Tibial nerve (tissue), 4 donors: ENCODE results near the gene TAF9B.
"Not testable (repeated sequence)": the region's sequence is repeated elsewhere in the genome, so short reads cannot be mapped to it uniquely, and the experiment has no call there.

Source experiments
- CTCF ChIP-seq, 5 experiments: fragments of 200-600 bp in 3 of 5; fragments of 450-650 bp in 2 of 5; sonication (generic) in 3 of 5; IDR thresholded peaks; one replicate each; pipeline ENCODE4 v1.5.1; 2016 to 2019; ENCODE audit warnings: antibody characterized with exemption in 5 of 5, mild to moderate bottlenecking in 3 of 5, moderate library complexity in 2 of 5
- EP300 ChIP-seq, 2 donors: sonication (generic); formaldehyde crosslinking; IDR thresholded peaks; one replicate each; pipeline ENCODE4 v1.6.1; 2017; ENCODE audit warnings: antibody characterized with exemption in 2 of 2, mild to moderate bottlenecking in 1 of 2
- POLR2A ChIP-seq, 2 donors: fragments of 450-650 bp; IDR thresholded peaks; one replicate each; pipeline ENCODE4 v1.6.1; 2017; ENCODE audit warnings: antibody characterized with exemption in 2 of 2, mild to moderate bottlenecking in 2 of 2, moderate library complexity in 2 of 2

GRCh38 chrX:78157846-78158245 lies 18.4 kb upstream of the TAF9B start:
- TF ChIP-seq CTCF, POLR2A, EP300 (IDR thresholded peaks at IDR 0.05): not testable (repeated sequence)
